B cell (primary cell): ENCODE data around the gene IP6K2. TPM values are rescaled to one million over a fixed set of nuclear protein-coding genes. Genes with fewer than 3 reads are reported as not detected.

Source experiments
- ATAC-seq: fragments of 200-7000 bp; cut with Tn5 transposase; one replicate; pipeline ENCODE4 v1.10.0; 2021; ENCODE audit warnings: low read depth, mild to moderate bottlenecking, moderate number of reproducible peaks, moderate library complexity
- CTCF ChIA-PET: fragments of 350-600 bp; sonication (Branson Sonifier 250); formaldehyde crosslinking; loops from one replicate; lab custom pipeline; 2021; ENCODE audit warnings: antibody characterized with exemption, inconsistent platforms; lab: Charles Lee
- POLR2A ChIA-PET: fragments of 350-600 bp; sonication (Branson Sonifier 250); formaldehyde crosslinking; loops from one replicate; lab custom pipeline; 2021; ENCODE audit warnings: antibody characterized with exemption; lab: Charles Lee
- DNase-seq: peaks from one replicate; pipeline ENCODE4 v3.0.0; 2013
- H2AFZ ChIP-seq: 2 replicates; pipeline ENCODE4 v1.6.1; 2012; ENCODE audit warnings: mild to moderate bottlenecking, low read depth, low read length; ENCODE audit not compliant: insufficient read depth, poor library complexity, severe bottlenecking
- H3K27ac ChIP-seq, 2 donors: 1 replicate in 1 of 2; 2 replicates in 1 of 2; pipeline ENCODE4 v1.5.1; 2012 to 2013; ENCODE audit warnings: low read length in 2 of 2, mild to moderate bottlenecking in 2 of 2, moderate library complexity in 1 of 2
- H3K27me3 ChIP-seq, 4 experiments: fragments of 200-600 bp in 1 of 4; sonication (generic) in 1 of 4; replicated peaks in 1 of 4; 1 replicate in 2 of 4; 2 replicates in 2 of 4; pipeline versions ENCODE4 v1.6.1 to v1.7.0; 2013 to 2016; ENCODE audit warnings: low read length in 3 of 4, mild to moderate bottlenecking in 2 of 4, mixed read lengths in 1 of 4, moderate library complexity in 1 of 4; ENCODE audit not compliant: insufficient read depth in 4 of 4, control insufficient read depth in 3 of 4; ENCODE audit errors: control extremely low read depth in 1 of 4
- H3K36me3 ChIP-seq, 2 experiments: replicated peaks in 1 of 2; 1 replicate in 1 of 2; 2 replicates in 1 of 2; pipeline versions ENCODE4 v1.6.1 to v1.7.1; 2013; ENCODE audit warnings: low read length in 1 of 2; ENCODE audit not compliant: insufficient read depth in 2 of 2, control insufficient read depth in 1 of 2; ENCODE audit errors: control extremely low read depth in 1 of 2, extremely low read depth in 1 of 2
- H3K4me1 ChIP-seq, 2 donors: fragments of 200-600 bp in 1 of 2; sonication (generic) in 1 of 2; 1 replicate in 1 of 2; 2 replicates in 1 of 2; pipeline versions ENCODE4 v1.5.1 to v1.6.1; 2013 to 2017; ENCODE audit warnings: low read length in 2 of 2; ENCODE audit not compliant: control insufficient read depth in 2 of 2, insufficient read depth in 2 of 2
- H3K4me2 ChIP-seq: replicated peaks from 2 replicates; pipeline ENCODE3; 2012; ENCODE audit warnings: mild to moderate bottlenecking, low read depth, low read length; ENCODE audit not compliant: poor library complexity, severe bottlenecking
- H3K4me3 ChIP-seq, 5 experiments: fragments of 200-600 bp in 1 of 5; sonication (generic) in 1 of 5; 1 replicate in 3 of 5; 2 replicates in 2 of 5; pipeline versions ENCODE4 v1.5.1 to v1.7.0; 2011 to 2016; ENCODE audit warnings: low read length in 4 of 5, mild to moderate bottlenecking in 4 of 5, low read depth in 2 of 5, control low read depth in 1 of 5, moderate library complexity in 1 of 5; ENCODE audit not compliant: insufficient read depth in 1 of 5; ENCODE audit errors: control extremely low read depth in 1 of 5, extremely low read depth in 1 of 5
- H3K79me2 ChIP-seq: fragments of 200-600 bp; sonication (generic); one replicate; pipeline ENCODE4 v1.6.0; 2016; ENCODE audit warnings: low read length; ENCODE audit not compliant: control insufficient read depth, insufficient read depth
- H3K9ac ChIP-seq: fragments of 200-600 bp; sonication (generic); 2 replicates; pipeline ENCODE4 v1.6.1; 2017; ENCODE audit warnings: mild to moderate bottlenecking, low read length, moderate library complexity
- H3K9me3 ChIP-seq, 3 donors: one replicate each; pipeline versions ENCODE4 v1.6.1 to v1.7.1; 2013; ENCODE audit warnings: low read length in 2 of 3; ENCODE audit not compliant: control insufficient read depth in 2 of 3, insufficient read depth in 1 of 3; ENCODE audit errors: control extremely low read depth in 1 of 3
- H4K20me1 ChIP-seq: 2 replicates; pipeline ENCODE4 v1.6.0; 2012; ENCODE audit warnings: mild to moderate bottlenecking, low read length; ENCODE audit not compliant: insufficient read depth, control insufficient read depth, poor library complexity, severe bottlenecking
- H3K27ac Mint-ChIP-seq: one replicate; pipeline ENCODE4 v1.8.0; 2021; ENCODE audit warnings: mixed read lengths
- H3K27me3 Mint-ChIP-seq: one replicate; pipeline ENCODE4 v1.8.0; 2021; ENCODE audit warnings: mixed read lengths
- H3K4me1 Mint-ChIP-seq: one replicate; pipeline ENCODE4 v1.8.0; 2021; ENCODE audit warnings: mixed read lengths
- H3K4me3 Mint-ChIP-seq: one replicate; pipeline ENCODE4 v1.8.0; 2021; ENCODE audit warnings: mixed read lengths
- H3K9me3 Mint-ChIP-seq: one replicate; pipeline ENCODE4 v1.8.0; 2022; ENCODE audit warnings: mixed read lengths; ENCODE audit not compliant: insufficient read depth
- EZH2 ChIP-seq: IDR thresholded peaks from 2 replicates; pipeline ENCODE4 v1.6.1; 2012; ENCODE audit warnings: borderline replicate concordance, low read depth, mild to moderate bottlenecking, moderate library complexity, low read length; ENCODE audit not compliant: insufficient read depth, poor library complexity, severe bottlenecking
- WGBS: methylation state at CpG from one replicate; pipeline ENCODE4 v1.1.5; 2013; ENCODE audit warnings: missing lambda C conversion rate; ENCODE audit not compliant: insufficient coverage; 5-methylcytosine and 5-hydroxymethylcytosine counted together
- intact Hi-C: fragments of 100-400 bp; cut with micrococcal nuclease; formaldehyde crosslinking; loops from one replicate; pipeline ENCODE4 v1.10.0; 2022
- polyA plus RNA-seq: library from polyadenylated mRNA; depleted of rRNA; stranded (reverse); fragments of >200 nt; gene quantifications from 2 replicates; pipeline ENCODE4 v1.2.3, GENCODE V29; 2012
- total RNA-seq, 2 donors: library from RNA; stranded (reverse); fragments of 120-200 nt in 1 of 2; gene quantifications; 1 replicate in 1 of 2; 2 replicates in 1 of 2; pipeline versions ENCODE4 v1.2.3 to v1.2.4, GENCODE V29; 2013 to 2022
- TF ChIP-seq, protein P1 (sequence below): fragments of 200-600 bp; IDR thresholded peaks from one replicate; pipeline ENCODE4 v1.8.0; 2022; ENCODE audit warnings: antibody characterized with exemption, mild to moderate bottlenecking

The IP6K2 gene
- total and polyA plus RNA-seq, 2 donors (not counting 1 experiment from before 2014, with no cell fraction given), result 132 to 140 TPM

GRCh38 chr3:48685293-48685602, 31.8 kb downstream of the IP6K2 start:
- H2AFZ ChIP-seq, result peak overlapping the region; percentile 77
- peaks cover 13 to 29% of the 10 kb centered on the region in 2 donors for H3K4me1 ChIP-seq
- ChIA-PET CTCF (interaction anchor here (0.5 to 2.0 kb wide), 8 partner anchors 11 to 941 kb away, joined by 3 to 7 read pairs (median 3); partner anchors contain the start of genes ARIH2, CELSR3, IP6K2 and SLC26A6), POLR2A (no interaction called here)
- Mint-ChIP-seq H3K27me3 (no peaks in the 10 kb centered on the region), H3K27ac (peak overlapping the region; percentile 92), H3K9me3 (no peaks in the 10 kb centered on the region), H3K4me3 (peak overlapping the region; percentile 89), H3K4me1 (peaks cover 28% of the 10 kb centered on the region)
- 16% methylated on average over 13 of the region's 13 CpGs for WGBS
- no peaks in the 10 kb centered on the region for H3K9me3 ChIP-seq
- peak overlapping the region in 4 of 5 experiments; percentile 58 to 75 (median 70) for H3K4me3 ChIP-seq
- H3K36me3 ChIP-seq, result peaks cover 0 to 33% of the 10 kb centered on the region in 2 experiments
- intact Hi-C loops, result loop anchor here (1.0 to 10.0 kb wide), 5 partner anchors 20 to 598 kb away; partner anchors contain the start of gene IP6K2
- TF ChIP-seq, protein P1, sequence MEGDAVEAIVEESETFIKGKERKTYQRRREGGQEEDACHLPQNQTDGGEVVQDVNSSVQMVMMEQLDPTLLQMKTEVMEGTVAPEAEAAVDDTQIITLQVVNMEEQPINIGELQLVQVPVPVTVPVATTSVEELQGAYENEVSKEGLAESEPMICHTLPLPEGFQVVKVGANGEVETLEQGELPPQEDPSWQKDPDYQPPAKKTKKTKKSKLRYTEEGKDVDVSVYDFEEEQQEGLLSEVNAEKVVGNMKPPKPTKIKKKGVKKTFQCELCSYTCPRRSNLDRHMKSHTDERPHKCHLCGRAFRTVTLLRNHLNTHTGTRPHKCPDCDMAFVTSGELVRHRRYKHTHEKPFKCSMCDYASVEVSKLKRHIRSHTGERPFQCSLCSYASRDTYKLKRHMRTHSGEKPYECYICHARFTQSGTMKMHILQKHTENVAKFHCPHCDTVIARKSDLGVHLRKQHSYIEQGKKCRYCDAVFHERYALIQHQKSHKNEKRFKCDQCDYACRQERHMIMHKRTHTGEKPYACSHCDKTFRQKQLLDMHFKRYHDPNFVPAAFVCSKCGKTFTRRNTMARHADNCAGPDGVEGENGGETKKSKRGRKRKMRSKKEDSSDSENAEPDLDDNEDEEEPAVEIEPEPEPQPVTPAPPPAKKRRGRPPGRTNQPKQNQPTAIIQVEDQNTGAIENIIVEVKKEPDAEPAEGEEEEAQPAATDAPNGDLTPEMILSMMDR, result no peak
- no peak for TF ChIP-seq EZH2
- ATAC-seq, result no peak
- peak overlapping the region; percentile 40 to 68 for H3K27ac ChIP-seq
- H3K9ac ChIP-seq, result peak overlapping the region; percentile 69
- H4K20me1 ChIP-seq, result peaks cover 7% of the 10 kb centered on the region
- no peaks in the 10 kb centered on the region for H3K27me3 ChIP-seq
- H3K79me2 ChIP-seq, result no peaks in the 10 kb centered on the region
- no peak for DNase-seq
- H3K4me2 ChIP-seq, result peak overlapping the region; percentile 75

DNA sequence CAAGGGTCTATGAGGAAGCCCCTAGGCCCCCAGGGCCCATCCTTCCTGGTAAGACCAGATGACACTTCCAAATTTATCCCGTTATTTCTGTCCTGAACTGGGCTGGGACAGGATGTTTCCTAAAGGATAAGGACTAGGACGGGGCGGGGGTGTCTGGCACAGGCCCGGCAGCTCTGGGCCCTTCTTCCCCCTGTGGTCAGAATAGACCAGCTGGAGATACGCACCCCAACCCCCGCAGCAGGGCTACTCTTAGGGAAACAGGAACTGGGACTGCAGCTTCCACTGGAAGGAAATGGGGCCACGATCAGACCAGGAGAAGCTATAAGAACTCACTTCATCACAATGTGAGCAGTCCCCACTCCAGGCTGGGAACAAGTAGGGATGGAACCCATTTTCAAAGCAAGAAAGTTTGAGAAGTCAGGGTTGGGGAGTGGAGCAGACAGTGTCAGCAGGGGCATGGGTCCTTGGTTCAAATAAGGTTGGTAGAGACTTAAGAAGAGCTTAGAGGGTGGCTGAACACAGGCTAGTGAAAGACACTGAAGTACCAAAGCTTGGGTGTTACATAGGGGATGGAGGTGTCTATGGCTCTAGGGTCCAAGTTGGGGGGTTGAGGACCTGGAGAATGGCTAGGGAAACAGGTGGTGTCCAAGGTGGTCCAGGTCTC, 32.4 kb downstream of the IP6K2 start:
- no peak for TF ChIP-seq EZH2
- TF ChIP-seq, protein P1, result no peak
- H3K4me1 Mint-ChIP-seq, result peaks cover 35% of the 10 kb centered on the region
- ChIA-PET CTCF (interaction anchor here (0.5 to 1.3 kb wide), 3 partner anchors 14 to 941 kb away, joined by 3 read pairs; no protein-coding TSS in a partner anchor), POLR2A (no interaction called here)
- no peak overlapping the region for H3K27ac ChIP-seq
- DNase-seq (no peak), ATAC-seq (no peak)
- no peaks in the 10 kb centered on the region for H3K27me3 ChIP-seq
- no peaks in the 10 kb centered on the region for H3K9me3 ChIP-seq
- 57% methylated on average over 6 of the region's 7 CpGs for WGBS
- intact Hi-C loops, result loop anchor here (1.0 to 10.0 kb wide), 5 partner anchors 20 to 597 kb away; partner anchors contain the start of gene IP6K2
- no peaks in the 10 kb centered on the region for H3K9me3 Mint-ChIP-seq
- H2AFZ ChIP-seq, result no peak overlapping the region
- H4K20me1 ChIP-seq, result peaks cover 4% of the 10 kb centered on the region
- H3K9ac ChIP-seq, result peak overlapping the region; percentile 10
- peak overlapping the region; percentile 75 for H3K4me2 ChIP-seq
- H3K4me3 ChIP-seq, result no peak overlapping the region
- peaks cover 0 to 26% of the 10 kb centered on the region in 2 experiments for H3K36me3 ChIP-seq
- H3K27me3 Mint-ChIP-seq, result no peaks in the 10 kb centered on the region
- no peaks in the 10 kb centered on the region for H3K79me2 ChIP-seq
- H3K27ac Mint-ChIP-seq, result peak overlapping the region; percentile 77
- peak overlapping the region; percentile 84 for H3K4me3 Mint-ChIP-seq
- peaks cover 20 to 35% of the 10 kb centered on the region in 2 donors for H3K4me1 ChIP-seq
